DOHH2 (cell line): Measurements from ENCODE around the gene ENSA.

Experiments used
- EZH2phosphoT487 ChIP-seq: fragments of 200-600 bp; sonication (generic); IDR thresholded peaks from 2 replicates; pipeline ENCODE4 v1.6.1; 2017; ENCODE audit warnings: borderline replicate concordance, mild to moderate bottlenecking, antibody characterized with exemption, low read length, moderate library complexity, mixed read lengths
- TF ChIP-seq, protein P1 (sequence below): fragments of 200-600 bp; sonication (generic); IDR thresholded peaks from one replicate; pipeline ENCODE4 v1.5.1; 2014; ENCODE audit warnings: antibody characterized with exemption, mild to moderate bottlenecking, low read depth, low read length; ENCODE audit not compliant: poor library complexity, severe bottlenecking

DNA sequence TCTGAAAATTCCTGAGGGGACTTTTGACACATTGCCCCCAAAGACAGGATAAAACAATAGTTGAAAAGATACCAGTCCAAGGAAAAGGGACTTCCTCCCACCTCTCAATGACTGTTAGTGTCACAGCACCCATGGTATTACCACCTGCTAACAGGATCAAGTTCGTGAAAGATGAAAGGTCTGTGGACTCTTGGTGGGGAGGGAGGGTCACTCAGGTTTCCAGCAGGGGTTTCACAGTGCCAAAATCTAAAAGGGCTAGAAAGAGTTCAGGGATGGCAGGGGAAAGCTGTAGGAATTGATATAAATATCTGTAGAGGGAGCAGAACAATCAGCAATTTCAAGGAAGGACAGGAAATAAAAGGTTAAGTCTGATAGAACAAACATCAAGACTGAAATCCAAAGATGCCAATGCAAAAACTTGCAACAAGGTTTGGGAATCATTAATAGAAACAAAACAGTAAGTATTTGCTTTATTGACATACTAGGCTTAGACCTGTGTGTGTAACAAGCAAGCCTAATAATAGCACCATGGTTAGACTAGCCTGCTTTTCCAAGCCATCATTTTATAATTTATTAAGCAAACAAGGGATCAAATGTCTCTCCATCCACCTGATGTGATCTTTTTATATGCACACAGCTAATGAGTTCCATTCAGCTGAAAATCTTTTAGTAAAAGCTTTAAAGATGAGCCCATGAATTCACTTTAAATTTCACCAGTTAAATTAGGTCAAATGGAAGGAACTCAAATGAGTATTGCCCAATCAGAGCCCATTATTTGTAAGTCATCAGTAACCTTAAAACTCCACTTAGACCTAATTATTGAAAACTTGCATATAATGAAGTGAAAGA lies 53.7 kb downstream of the ENSA start:
- TF ChIP-seq, protein P1, sequence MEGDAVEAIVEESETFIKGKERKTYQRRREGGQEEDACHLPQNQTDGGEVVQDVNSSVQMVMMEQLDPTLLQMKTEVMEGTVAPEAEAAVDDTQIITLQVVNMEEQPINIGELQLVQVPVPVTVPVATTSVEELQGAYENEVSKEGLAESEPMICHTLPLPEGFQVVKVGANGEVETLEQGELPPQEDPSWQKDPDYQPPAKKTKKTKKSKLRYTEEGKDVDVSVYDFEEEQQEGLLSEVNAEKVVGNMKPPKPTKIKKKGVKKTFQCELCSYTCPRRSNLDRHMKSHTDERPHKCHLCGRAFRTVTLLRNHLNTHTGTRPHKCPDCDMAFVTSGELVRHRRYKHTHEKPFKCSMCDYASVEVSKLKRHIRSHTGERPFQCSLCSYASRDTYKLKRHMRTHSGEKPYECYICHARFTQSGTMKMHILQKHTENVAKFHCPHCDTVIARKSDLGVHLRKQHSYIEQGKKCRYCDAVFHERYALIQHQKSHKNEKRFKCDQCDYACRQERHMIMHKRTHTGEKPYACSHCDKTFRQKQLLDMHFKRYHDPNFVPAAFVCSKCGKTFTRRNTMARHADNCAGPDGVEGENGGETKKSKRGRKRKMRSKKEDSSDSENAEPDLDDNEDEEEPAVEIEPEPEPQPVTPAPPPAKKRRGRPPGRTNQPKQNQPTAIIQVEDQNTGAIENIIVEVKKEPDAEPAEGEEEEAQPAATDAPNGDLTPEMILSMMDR, result no peak
- TF ChIP-seq EZH2phosphoT487, result no peak
